Vein endothelial cell (primary cell): ENCODE data around the gene CD19. TPM values are rescaled to one million over a fixed set of nuclear protein-coding genes. Genes with fewer than 3 reads are reported as not detected.

ENCODE experiments used
- total RNA-seq: library from RNA; depleted of rRNA; stranded (reverse); fragments of >200 nt; gene quantifications from 2 replicates; pipeline ENCODE4 v1.2.3, GENCODE V29; 2012

CD19 gene
- total RNA-seq: not detected in 2 replicates

DNA sequence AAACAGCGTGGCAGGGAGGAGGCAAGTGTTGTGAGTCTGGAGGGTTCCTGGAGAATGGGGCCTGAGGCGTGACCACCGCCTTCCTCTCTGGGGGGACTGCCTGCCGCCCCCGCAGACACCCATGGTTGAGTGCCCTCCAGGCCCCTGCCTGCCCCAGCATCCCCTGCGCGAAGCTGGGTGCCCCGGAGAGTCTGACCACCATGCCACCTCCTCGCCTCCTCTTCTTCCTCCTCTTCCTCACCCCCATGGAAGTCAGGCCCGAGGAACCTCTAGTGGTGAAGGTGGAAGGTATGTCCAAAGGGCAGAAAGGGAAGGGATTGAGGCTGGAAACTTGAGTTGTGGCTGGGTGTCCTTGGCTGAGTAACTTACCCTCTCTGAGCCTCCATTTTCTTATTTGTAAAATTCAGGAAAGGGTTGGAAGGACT, at the start of gene CD19:
TSS of gene CD19 (plus strand) at position 171 of the 425 bp plus-strand sequence. CDS start at position 201, 30 bp downstream.

DNA sequence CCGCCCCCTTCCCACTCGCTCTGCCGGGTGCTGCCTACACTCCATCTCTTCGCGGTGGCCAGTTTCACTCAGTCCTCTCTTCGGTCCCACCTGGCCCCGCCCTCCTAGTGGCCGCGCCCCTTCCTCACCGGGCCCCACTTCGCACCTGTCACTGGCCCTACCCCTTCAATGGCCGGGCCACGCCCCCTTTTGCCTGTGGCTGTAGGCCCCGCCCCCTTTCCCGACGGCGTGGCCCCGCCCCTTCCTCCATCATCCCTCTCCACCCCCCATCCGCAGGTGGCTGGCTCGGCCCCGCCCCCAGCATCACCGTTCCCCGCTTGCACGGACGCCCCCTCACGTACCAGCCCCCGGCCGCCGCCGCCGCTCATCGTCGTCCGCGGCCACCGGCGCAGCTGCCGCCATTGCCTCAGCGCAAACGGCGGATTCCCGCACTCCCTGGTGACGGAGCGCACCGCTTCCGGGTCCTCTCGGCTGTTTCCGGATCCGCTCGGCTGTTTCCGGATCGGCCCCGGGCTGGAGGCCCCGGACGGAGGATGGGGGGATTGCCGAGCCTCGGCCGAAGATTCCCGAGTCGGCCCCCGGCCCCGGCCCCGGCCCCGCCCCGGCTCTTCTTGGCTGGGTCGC, 6.9 kb upstream of the CD19 start, which contains the start of gene RABEP2:
TSS of gene RABEP2 (minus strand) at position 477 of the 624 bp plus-strand sequence. CDS start at position 402, 75 bp downstream.

DNA sequence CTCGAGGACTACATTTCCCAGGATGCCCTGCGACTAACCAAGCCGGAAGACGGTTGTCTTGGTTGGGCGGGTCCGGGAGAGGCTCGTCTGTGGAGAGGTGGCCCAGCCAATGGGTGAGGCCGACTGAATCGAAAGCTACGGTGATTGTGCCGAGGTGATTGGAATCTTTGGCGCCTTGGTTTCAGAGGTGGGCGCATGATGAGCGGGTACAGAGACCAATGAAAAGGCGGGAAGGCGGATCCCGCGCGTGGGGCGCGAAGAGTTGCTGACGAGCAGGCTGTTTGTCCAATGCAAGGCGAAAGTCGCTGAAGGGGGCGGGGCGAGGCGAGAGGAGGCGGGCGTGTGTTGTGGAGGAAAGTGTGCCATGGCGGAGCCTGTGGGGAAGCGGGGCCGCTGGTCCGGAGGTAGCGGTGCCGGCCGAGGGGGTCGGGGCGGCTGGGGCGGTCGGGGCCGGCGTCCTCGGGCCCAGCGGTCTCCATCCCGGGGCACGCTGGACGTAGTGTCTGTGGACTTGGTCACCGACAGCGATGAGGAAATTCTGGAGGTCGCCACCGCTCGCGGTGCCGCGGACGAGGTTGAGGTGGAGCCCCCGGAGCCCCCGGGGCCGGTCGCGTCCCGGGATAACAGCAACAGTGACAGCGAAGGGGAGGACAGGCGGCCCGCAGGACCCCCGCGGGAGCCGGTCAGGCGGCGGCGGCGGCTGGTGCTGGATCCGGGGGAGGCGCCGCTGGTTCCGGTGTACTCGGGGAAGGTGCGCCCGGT, 19.1 kb downstream of the CD19 start, which contains the start of gene NFATC2IP:
TSS of gene NFATC2IP (plus strand) at position 290 of the 762 bp plus-strand sequence. CDS start at position 365, 75 bp downstream.

DNA sequence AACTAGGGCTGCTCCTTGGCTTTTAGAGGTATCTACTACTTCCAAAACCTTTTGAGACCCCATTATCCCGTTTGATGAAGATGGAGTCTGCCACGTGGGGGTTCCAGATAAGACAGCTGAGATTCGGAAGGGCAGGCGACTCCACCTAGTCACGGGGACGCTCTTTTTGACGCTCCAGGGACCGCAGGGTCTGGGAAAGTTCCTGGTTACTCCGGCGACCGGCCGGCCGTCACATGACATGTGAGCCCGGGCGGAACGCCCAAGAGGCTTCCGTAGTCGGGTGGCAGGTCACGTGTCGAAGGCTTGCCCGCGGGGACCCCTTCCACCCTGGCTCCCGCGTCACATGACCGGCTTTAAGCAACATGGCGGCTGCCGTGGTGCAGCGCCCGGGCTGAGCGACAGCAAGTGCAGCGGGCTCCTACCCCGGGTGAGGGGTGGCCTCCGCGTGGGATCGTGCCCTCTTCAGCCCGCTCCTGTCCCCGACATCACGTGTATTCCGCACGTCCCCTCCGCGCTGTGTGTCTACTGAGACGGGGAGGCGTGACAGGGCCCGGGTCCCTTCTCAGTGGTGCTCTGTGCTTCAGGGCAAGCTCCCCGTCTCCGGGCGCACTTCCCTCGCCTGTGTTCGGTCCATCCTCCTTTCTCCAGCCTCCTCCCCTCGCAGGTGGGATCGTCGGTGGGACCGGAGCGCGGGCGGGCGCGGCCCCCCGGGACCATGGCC, 42.8 kb downstream of the CD19 start, which contains the start of gene SPNS1:
TSS of gene SPNS1 (plus strand) at position 342 of the 721 bp plus-strand sequence. CDS start at position 716, 374 bp downstream.

DNA sequence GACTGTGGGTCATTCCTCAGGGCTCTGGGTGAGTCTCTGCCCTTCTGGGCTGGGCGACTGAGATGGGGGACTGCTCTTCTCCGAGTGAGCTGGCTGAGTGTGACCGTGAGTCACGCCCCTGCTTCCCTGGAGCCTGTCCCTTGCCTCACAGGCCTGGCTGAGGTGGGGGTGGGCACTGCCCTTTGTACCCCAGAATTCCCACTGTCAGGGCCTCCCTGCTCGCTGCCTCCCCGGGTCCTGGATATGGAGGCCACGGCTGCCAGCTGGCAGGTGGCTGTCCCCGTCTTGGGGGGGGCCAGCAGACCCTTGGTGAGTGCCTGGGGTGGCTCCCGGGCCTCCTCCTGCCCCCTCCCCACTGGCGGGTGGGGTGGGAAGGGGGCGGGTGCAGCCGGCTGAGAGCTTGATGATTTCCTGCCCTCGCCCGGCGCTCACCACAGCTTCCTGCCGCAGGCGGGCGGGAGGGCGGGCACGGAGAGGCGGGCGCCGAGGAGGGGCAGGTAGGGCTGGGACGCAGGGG, 52.9 kb downstream of the CD19 start, which contains the start of gene LAT:
TSS of gene LAT (plus strand) at position 434 of the 517 bp plus-strand sequence. CDS start 366 bp downstream, outside the sequence.

Other genes with a start within 250 kb of the CD19 start
- 84.9 and 123 TPM in 2 replicates for gene EIF3C, start 220.5 kb upstream of the CD19 start, total RNA-seq
- 4.1 and 4.9 TPM in 2 replicates for gene NPIPB9, start 180.2 kb upstream of the CD19 start, total RNA-seq
- gene ATXN2L, start 109.0 kb upstream of the CD19 start, total RNA-seq: 69.8 and 80.0 TPM in 2 replicates
- gene TUFM, start 85.6 kb upstream of the CD19 start, total RNA-seq: 145 TPM in 2 replicates
- gene SH2B1, start 68.1 kb upstream of the CD19 start, total RNA-seq: 17.8 and 19.6 TPM in 2 replicates
- 0.19 and 1.6 TPM in 2 replicates for gene ATP2A1, start 53.5 kb upstream of the CD19 start, total RNA-seq
- gene RABEP2, start 6.7 kb upstream of the CD19 start, total RNA-seq: 43.4 and 49.7 TPM in 2 replicates
- 32.7 and 36.5 TPM in 2 replicates for gene NFATC2IP, start 19.0 kb downstream of the CD19 start, total RNA-seq
- 49.9 and 55.9 TPM in 2 replicates for gene SPNS1, start 42.8 kb downstream of the CD19 start, total RNA-seq
- gene LAT, start 53.1 kb downstream of the CD19 start, total RNA-seq: 0.67 and 2.3 TPM in 2 replicates